Measurements from ENCODE around the gene PDIK1L.
A peak's percentile ranks its signal among the peaks of the same experiment; 100 is the strongest.

Gene PDIK1L

DNA sequence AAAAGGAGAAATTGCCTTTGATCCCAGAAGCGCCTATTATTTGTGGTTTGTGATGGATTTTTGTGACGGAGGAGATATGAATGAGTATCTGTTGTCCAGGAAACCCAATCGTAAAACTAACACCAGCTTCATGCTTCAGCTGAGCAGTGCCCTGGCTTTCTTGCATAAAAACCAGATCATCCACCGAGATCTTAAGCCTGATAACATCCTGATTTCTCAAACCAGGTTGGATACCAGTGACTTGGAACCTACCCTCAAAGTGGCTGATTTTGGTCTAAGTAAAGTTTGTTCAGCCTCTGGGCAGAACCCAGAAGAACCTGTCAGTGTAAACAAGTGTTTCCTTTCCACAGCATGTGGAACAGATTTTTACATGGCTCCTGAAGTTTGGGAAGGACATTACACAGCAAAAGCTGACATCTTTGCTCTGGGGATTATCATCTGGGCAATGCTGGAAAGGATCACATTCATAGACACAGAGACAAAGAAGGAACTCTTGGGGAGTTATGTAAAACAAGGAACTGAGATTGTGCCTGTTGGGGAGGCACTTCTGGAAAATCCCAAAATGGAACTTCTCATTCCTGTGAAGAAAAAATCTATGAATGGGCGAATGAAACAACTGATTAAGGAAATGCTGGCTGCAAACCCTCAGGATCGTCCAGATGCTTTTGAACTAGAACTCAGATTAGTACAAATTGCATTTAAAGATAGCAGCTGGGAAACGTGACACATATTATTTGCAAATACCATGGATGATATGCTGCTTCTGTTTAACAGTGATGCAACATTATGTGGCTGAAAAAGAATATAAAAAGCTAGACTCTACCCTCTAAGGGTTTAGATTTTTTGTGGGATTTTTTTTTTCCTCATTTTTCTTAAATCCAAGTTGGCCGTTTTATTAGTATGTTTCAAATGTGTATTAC lies 10.5 kb downstream of the PDIK1L start:
- no peaks in the 10 kb centered on the region for H3K27me3 Mint-ChIP-seq
- peaks cover 33% of the 10 kb centered on the region for H3K36me3 Mint-ChIP-seq (ENCODE audit: insufficient read depth)
- DNase-seq = no peak
- H3K9me3 Mint-ChIP-seq = no peaks in the 10 kb centered on the region
- H3K27ac Mint-ChIP-seq = no peak overlapping the region
- no peak for ATAC-seq (replicated peaks)
- H3K4me3 Mint-ChIP-seq = no peak overlapping the region
- H3K4me1 Mint-ChIP-seq (ENCODE audit: low read depth in 2 of 2) = peaks cover 11 to 22% of the 10 kb centered on the region in 2 donors

DNA sequence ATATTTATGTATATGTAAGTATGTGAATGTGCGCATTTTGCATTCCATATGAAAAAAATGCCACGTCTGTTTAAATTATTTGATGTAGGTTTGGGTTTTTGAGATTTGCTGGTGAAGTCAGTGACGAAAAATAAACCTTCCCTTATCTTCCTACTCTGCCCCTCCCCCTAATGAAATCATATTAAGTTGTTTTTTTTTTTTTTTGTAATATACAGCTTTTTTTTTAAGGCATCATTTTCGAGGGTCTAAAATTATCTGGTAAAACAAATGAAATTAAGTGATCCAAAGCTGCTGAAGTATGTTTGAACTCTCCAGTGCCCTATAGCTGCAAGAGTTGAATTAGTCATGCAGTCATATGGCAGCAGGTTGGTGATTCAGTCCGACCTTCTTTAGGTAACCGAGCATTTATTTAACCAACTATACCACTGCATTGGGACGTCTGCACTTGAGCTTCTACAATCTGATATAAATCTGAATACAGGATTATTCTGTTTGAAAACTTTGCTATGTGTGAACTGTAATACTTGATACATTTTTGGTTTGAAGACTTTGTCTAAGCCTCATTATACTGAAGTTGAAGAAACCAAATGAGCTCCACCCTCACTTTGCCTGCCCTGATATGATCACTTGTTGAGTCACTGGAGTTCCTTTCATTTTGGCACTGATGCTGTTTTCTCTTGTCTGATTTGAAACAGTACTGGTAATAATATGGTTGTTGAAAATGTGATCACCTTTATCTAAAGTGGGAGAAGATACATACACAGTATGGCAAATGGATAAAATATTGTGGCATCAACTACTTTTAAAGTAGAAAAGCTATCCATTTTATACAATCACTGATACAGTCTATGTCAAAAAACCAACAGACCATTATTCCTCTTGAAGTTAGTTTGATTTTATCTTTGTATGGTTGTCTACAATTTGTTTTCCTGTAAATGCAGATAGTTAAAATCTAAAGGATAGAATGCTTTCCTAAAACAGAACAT lies 11.7 kb downstream of the PDIK1L start:
- DNase-seq (no peak), ATAC-seq (replicated peaks) (no peak)
- Mint-ChIP-seq H3K9me3 (no peaks in the 10 kb centered on the region), H3K4me1 (ENCODE audit: low read depth in 2 of 2) (peaks cover 17 to 31% of the 10 kb centered on the region in 2 donors), H3K27ac (no peak overlapping the region), H3K27me3 (peaks cover 9 to 10% of the 10 kb centered on the region in 2 donors), H3K36me3 (ENCODE audit: insufficient read depth) (peaks cover 28% of the 10 kb centered on the region), H3K4me3 (no peak overlapping the region)

DNA sequence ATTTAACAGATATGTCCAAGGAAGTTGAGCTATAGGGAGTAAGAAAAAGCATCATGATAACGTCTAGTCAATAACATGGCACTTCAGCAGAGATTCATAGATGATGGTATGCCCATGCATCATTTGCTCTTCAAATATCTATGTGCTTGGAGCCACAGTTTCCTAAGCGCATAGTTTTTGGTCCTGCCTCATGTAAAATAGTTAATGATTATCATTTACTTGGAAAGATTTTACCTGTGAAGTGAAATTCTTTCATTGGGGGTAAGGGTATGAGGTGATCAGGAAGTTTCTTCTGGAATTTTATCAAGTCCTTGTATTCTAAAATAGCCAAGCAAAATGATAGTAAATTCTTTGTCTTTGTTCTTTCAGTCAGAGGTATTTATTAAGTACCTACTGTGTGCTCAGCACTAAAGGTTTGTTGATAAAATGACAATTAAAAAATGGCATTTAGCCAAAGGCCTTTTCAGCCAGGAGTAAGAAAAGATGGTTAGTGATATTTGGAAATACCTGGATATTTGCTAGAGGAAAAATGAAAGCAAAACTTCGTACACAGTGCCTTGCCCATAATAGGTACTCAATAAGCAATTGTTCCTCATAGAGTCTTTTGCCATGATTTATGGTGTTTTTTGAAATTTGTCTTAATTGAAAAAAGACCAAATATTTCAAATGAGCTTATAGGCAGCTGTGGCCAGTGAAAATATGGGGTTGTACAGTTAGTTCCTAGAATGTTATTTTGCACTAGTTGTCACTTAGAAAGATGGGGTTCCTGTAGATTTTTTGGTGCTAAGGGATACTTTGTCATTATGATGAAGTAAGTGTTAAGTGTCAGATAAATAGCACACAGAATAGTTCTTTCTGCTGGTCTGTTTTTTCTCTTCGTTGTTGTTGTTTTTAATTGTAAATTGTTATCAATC lies 13.1 kb downstream of the PDIK1L start:
- no peak overlapping the region for H3K27ac Mint-ChIP-seq
- no peak for ATAC-seq (replicated peaks)
- no peak for DNase-seq
- H3K4me3 Mint-ChIP-seq = no peak overlapping the region
- H3K4me1 Mint-ChIP-seq (ENCODE audit: low read depth in 2 of 2) = peaks cover 16 to 29% of the 10 kb centered on the region in 2 donors
- H3K27me3 Mint-ChIP-seq = peaks cover 19 to 20% of the 10 kb centered on the region in 2 donors
- no peaks in the 10 kb centered on the region for H3K9me3 Mint-ChIP-seq
- peaks cover 23% of the 10 kb centered on the region for H3K36me3 Mint-ChIP-seq (ENCODE audit: insufficient read depth)

DNA sequence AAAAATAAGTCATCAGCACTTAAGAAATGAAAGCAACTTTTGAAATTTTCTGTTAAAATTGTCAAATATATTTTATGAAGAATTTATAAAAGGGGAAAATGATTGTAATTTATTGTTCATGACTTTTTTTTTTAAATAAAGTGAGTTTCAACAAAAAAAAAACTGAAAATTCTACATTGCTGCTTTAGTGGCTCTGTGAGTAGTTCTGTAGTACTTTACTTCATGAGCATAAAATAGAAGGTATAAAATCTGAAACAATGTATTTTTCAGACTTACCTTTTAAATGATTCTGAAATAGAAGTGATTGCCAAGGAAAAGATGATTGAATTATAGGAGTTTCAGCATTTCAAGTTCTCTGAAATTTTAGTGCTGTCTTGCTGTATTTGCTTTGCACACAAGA lies 13.8 kb downstream of the PDIK1L start:
- peaks cover 15 to 27% of the 10 kb centered on the region in 2 donors for H3K4me1 Mint-ChIP-seq (ENCODE audit: low read depth in 2 of 2)
- H3K27ac Mint-ChIP-seq = peak overlapping the region in 1 of 2 donors; percentile 59
- H3K4me3 Mint-ChIP-seq = peak overlapping the region in 1 of 2 donors; percentile 37

DNA sequence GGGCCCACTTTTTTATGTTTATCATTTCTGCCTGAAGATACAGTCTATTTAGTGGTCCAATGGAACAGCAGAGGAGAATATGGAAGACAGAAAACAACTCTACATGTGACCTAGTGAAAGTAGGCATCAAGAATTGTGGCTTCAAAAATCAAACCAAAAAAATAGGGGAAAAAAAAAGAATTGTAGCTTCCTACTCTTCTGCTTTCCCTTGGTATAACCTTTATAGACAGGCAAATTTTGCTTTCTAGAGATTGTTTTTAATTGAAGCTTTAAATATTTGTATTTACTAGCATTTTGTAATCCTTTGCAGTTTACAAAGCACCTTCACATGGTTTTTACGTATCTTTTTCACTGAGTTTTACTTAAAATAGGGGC lies 14.3 kb downstream of the PDIK1L start:
- no peak for DNase-seq
- Mint-ChIP-seq H3K4me3 (peak overlapping the region; percentile 62 to 65), H3K4me1 (ENCODE audit: low read depth in 2 of 2) (peaks cover 15 to 27% of the 10 kb centered on the region in 2 donors), H3K27ac (peak overlapping the region; percentile 59 to 88), H3K36me3 (ENCODE audit: insufficient read depth) (peaks cover 21% of the 10 kb centered on the region), H3K9me3 (no peaks in the 10 kb centered on the region), H3K27me3 (peaks cover 22 to 29% of the 10 kb centered on the region in 2 donors)
- ATAC-seq (replicated peaks) = no peak

More for the DNA sequence above, 13.8 kb downstream of the PDIK1L start:
- DNase-seq (no peak), ATAC-seq (replicated peaks) (no peak)
- peaks cover 19 to 24% of the 10 kb centered on the region in 2 donors for H3K27me3 Mint-ChIP-seq
- H3K9me3 Mint-ChIP-seq = no peaks in the 10 kb centered on the region
- peaks cover 21% of the 10 kb centered on the region for H3K36me3 Mint-ChIP-seq (ENCODE audit: insufficient read depth)

DNA sequence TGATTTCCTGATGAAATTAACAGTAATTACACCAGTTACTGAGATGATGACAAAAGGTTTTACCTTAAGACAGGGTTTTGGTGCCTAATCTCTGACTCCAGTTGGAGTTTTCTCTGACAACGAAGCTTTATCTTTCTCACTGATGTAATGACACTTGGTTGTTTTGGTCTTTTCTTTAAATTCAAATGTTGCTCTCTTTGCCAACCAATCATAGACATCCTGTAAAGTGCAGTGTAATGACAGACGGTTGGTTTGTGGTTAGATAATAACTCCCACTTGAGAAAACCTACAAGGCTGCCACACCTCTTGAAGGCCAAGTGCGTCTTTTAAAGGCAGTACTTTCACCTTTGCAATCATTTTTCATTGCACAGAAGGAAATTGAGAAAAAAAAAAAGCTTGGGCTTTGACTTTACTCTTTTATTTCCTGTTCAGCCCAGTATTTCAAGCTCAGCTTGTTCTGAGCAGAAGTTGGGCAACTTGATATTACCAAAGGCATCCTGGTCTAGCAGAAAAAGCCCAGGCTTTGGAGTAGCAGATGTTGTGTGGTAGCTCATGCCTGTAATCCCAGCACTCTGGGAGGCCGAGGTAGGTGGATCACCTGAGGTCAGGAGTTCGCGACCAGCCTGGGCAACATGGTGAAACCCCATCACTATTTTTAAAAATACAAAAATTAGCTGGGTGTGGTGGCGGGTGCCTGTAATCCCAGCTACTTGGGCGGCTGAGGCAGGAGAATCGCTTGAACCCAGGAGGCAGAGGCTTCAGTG lies 14.9 kb downstream of the PDIK1L start:
- H3K27ac Mint-ChIP-seq = peak overlapping the region; percentile 59 to 88
- DNase-seq (peak; percentile 51 to 58 (median 53)), ATAC-seq (replicated peaks) (peak; percentile 100)
- H3K4me1 Mint-ChIP-seq (ENCODE audit: low read depth in 2 of 2) = peaks cover 15 to 27% of the 10 kb centered on the region in 2 donors
- H3K27me3 Mint-ChIP-seq = peaks cover 28 to 35% of the 10 kb centered on the region in 2 donors
- H3K36me3 Mint-ChIP-seq (ENCODE audit: insufficient read depth) = peaks cover 21% of the 10 kb centered on the region
- no peaks in the 10 kb centered on the region for H3K9me3 Mint-ChIP-seq
- peak overlapping the region; percentile 62 to 65 for H3K4me3 Mint-ChIP-seq

DNA sequence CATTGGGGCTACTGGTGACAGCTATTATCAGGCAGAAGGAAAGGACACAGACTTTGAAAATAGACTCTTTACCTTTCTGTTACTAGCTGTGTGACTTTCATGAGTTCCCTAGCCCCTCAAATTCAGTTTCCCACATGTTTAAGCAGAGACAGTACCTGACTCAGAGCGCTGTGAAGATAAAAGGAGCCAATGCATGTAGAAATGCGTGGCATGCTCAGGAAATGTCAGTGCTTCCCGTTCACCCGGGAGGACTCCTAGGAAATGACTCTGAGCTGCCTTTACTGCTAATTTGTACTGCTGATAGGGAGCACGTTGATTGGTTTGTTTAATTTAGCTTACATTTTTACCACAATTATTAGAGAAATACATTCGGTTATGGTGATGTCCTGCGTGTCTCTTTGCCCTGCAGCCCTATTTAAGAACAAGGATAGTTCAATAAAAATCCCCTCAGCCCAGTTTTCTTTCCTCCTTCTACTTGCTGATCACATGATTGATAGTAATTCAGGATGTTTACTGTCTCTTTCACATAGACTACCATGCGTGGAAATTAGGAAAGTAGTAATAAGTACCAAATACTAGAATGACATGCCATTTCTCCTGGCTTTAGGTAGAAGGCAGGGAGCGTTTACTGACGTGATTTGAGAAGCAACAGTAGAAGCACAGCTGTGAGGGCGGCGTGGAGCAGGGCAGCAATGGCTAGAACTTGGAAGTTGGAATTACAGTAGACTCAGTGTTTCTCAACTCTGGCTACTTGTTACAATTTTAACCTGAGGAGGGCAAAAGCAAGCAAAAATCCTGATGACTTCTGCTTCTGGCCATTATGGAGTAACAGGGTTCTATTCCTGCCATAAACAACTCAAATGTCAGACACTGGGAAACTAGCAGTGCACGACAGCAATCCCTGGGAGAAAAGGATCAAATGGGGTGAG lies 15.9 kb downstream of the PDIK1L start:
- Mint-ChIP-seq H3K27ac (no peak overlapping the region), H3K27me3 (peaks cover 37 to 42% of the 10 kb centered on the region in 2 donors), H3K4me1 (ENCODE audit: low read depth in 2 of 2) (peaks cover 15 to 27% of the 10 kb centered on the region in 2 donors), H3K9me3 (no peaks in the 10 kb centered on the region), H3K4me3 (peak overlapping the region; percentile 62 to 65), H3K36me3 (ENCODE audit: insufficient read depth) (peaks cover 17% of the 10 kb centered on the region)
- DNase-seq (no peak), ATAC-seq (replicated peaks) (no peak)

DNA sequence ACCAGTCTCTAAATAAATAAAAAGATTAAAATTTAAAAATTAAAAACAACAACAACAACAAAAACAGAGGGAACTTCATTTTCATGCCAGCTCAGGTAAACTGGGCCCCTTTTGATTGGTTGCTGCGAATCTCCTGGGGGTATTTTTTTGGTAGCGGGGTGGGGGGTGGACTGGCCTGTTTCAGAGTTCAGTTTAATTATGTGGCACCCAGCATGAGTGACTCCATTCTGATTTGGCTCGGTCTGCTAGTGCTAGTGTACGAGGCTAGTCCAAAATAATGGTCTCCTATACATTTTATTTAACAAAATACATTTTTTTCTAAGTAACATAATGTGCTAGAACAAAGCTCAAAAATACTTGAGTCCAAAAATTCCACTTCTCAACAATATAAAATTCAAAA lies 18.2 kb downstream of the PDIK1L start:
- Mint-ChIP-seq H3K36me3 (ENCODE audit: insufficient read depth) (peaks cover 11% of the 10 kb centered on the region), H3K4me1 (ENCODE audit: low read depth in 2 of 2) (peaks cover 15 to 22% of the 10 kb centered on the region in 2 donors), H3K4me3 (no peak overlapping the region), H3K9me3 (no peaks in the 10 kb centered on the region), H3K27ac (no peak overlapping the region), H3K27me3 (peaks cover 37 to 42% of the 10 kb centered on the region in 2 donors)
- no peak for DNase-seq
- no peak for ATAC-seq (replicated peaks)

DNA sequence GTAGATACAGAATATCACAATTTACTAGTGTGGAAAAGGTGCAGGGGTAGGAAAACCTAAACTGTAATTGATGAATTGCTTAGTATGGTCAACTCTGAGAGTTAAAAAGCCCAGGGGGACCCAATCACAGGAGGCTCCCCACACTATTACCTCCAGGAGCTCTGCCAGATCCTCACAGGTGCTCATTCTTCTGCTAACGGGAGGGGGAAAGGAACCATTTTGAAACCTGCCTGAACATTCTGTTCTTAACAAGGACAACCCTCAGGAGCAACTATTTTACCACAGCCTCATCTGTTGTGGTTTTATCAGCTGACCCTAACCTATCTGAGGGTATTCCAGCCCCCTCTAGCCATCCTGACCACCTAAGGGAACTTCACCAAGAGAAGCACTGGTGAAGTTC lies 19.1 kb downstream of the PDIK1L start:
- no peak for DNase-seq

DNA sequence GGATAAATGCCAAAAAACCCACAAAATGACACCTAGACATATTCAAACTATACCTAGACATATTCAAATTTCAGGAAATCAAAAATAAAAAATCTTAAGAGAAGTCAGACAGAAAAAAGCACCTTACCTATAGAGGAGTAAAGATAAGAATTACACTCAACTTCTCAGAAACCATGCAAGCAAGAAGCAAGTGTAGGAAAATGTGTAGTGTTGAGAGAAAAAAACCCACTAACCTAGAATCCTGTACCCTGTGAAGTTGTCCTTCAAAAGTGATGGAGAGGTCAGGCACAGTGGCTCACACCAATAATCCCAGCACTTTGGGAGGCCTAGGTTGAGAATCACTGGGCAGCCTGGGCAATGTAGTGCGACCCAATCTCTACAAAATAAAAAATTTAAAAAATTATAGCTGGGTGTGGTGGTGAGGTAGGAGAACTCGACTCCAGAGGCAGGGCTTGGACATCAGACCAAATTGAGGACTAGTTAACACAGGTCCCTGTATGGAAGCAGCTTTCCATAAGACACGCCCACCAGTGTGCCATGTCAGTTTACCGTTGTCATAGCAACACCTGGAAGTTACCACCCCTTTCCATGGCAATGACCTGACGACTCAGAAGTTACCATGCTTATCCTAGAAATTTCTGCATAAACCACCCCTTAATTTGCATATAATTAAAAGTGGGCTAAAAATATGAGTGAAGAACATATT lies 20.7 kb downstream of the PDIK1L start:
- Mint-ChIP-seq H3K27ac (no peak overlapping the region), H3K27me3 (peaks cover 37 to 42% of the 10 kb centered on the region in 2 donors), H3K4me3 (no peak overlapping the region), H3K36me3 (ENCODE audit: insufficient read depth) (no peaks in the 10 kb centered on the region), H3K9me3 (no peaks in the 10 kb centered on the region), H3K4me1 (ENCODE audit: low read depth in 2 of 2) (peaks cover 6 to 11% of the 10 kb centered on the region in 2 donors)
- DNase-seq (no peak), ATAC-seq (replicated peaks) (no peak)

More for the DNA sequence above, 19.1 kb downstream of the PDIK1L start:
- no peak for ATAC-seq (replicated peaks)
- Mint-ChIP-seq H3K4me3 (no peak overlapping the region), H3K9me3 (no peaks in the 10 kb centered on the region), H3K4me1 (ENCODE audit: low read depth in 2 of 2) (peaks cover 14 to 22% of the 10 kb centered on the region in 2 donors), H3K27me3 (peaks cover 37 to 42% of the 10 kb centered on the region in 2 donors), H3K36me3 (ENCODE audit: insufficient read depth) (peaks cover 8% of the 10 kb centered on the region), H3K27ac (no peak overlapping the region)

DNA sequence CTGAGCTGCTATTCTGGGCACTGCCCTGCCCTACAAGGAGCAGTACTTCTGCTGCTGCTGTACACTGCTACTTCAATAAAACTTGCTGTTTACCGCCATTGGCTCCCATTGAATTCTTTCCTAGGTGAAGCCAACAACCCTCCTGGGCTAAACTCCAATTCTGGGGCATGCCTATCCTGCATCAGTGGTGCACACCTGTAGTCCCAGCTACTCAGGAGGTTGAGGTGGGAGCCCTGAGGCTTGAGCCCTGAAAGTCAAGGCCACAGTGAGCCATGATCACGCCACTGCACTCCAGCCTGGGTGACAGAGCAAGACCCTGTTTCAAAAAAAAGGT lies 21.2 kb downstream of the PDIK1L start:
- no peaks in the 10 kb centered on the region for H3K9me3 Mint-ChIP-seq
- H3K36me3 Mint-ChIP-seq (ENCODE audit: insufficient read depth) = no peaks in the 10 kb centered on the region
- H3K27ac Mint-ChIP-seq = no peak overlapping the region
- DNase-seq (no peak), ATAC-seq (replicated peaks) (no peak)
- H3K4me3 Mint-ChIP-seq = no peak overlapping the region
- peaks cover 32 to 38% of the 10 kb centered on the region in 2 donors for H3K27me3 Mint-ChIP-seq
- H3K4me1 Mint-ChIP-seq (ENCODE audit: low read depth in 2 of 2) = peaks cover 2 to 6% of the 10 kb centered on the region in 2 donors
